GM19035 (cell line): Measurements from ENCODE around the gene ITPRIPL2.
A peak's percentile ranks its signal among the peaks of the same experiment; 100 is the strongest.

Experiments used
- ATAC-seq: cut with Tn5 transposase; IDR thresholded peaks from one replicate; pipeline ENCODE4 v1.9.1; 2021; ENCODE audit not compliant: unreplicated experiment

Gene ITPRIPL2

DNA sequence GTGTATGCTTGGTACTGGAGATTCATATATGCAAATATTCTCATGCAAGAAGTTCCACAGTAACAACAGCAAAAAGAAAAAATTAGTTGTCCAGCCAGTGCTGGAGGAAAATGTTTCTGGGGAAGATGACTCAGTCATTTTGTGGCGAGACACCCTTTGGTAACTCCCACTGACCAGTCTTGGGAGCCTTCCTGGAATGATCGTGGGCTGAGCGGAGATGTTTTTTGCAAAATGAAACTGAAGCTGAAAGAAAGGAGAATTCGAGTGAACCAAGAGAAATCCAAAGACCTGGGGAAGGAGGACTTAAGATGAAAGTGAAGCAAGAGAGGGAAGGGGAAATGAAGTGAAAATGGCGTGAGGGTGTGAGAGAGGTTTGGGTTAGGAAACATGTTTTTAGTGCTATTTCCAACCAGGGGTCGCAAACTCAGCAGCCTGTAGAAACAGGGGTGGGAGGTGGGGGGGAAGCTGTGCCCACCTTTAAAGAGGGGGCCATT lies 5.2 kb downstream of the ITPRIPL2 start:
- ATAC-seq: no peak

- no peak for ATAC-seq
These were observed 5.8 kb downstream of the ITPRIPL2 start for GRCh38 chr16:19119564-19119963.

- no peak for ATAC-seq
These were observed 9.9 kb downstream of the ITPRIPL2 start for GRCh38 chr16:19123535-19124178.

GRCh38 chr16:19126300-19126699 lies 12.5 kb downstream of the ITPRIPL2 start:
- ATAC-seq: no peak

DNA sequence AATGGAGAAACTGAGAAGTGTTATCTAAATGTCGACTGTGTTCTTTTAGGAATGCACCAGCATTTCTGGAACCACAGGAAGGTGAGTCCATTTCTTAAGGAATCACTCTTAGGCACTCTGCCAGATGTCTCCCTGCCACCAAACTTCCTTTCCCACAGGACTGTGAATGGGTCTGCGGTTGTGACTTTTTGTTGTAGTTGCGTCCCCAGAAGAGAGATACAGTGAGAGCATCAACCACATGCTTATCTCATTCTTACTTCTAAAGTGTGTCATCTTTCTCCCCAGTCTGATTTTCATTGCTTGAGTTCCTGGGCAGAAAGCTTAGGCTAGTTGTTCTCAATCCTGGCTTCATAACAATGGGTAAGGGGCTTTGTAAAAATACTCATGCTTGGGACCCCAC lies 13.4 kb downstream of the ITPRIPL2 start:
- peak; percentile 47 for ATAC-seq

GRCh38 chr16:19127674-19128131 lies 13.9 kb downstream of the ITPRIPL2 start:
- peak; percentile 58 for ATAC-seq

DNA sequence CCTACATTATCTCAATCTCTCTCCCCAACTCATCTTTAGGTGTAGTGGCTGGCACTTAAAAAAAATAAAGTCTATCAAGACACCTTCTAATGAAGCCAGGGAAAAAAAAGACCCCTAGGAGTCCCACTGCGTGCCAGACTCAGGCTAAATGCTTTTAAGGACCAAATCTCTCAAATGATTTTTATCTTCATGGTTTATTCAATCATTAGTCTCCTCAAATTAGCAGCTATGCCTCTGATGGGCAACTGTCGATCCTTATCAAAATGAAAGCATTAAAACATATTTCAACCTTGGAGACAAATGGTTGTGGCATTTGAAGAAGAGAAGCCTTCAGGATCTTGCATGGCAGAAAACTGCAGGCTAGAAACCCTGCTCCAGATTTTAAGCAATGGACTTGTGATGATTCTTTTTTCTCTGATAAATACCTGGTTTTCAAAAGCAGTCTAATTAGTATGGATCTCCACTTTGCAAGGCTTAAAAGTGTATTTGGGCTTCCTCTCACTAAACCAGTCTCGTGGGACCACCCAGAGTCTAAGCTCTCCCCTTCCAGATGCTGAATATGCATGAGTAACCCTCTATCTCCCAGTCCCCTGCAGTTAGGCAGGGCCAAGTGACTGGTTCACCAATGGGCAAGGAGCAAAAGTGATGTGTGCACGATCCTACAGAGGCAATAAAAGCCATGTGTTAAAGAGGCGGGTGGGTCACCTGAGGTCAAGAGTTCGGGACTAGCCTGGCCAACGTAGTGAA lies 14.9 kb downstream of the ITPRIPL2 start:
- ATAC-seq: no peak

DNA sequence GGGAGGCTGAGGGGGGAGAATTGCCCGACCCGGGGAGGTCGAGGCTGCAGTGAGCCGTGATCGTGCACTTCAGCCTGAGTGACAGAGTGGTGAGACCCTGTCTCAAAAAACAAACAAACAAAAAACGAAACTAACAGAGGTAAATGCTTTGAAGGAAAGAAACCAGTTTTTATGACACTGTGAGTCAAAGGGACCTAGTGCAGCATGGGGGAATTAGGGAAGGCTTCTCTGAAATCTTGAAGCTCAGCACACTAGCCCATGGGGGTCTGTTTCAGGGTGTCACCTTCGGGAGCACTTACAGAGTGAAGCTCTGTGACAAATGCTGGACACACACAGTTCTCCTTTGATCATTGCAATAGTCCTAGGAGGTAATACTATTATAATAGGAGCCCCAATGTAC lies 16.6 kb downstream of the ITPRIPL2 start:
- no peak for ATAC-seq

DNA sequence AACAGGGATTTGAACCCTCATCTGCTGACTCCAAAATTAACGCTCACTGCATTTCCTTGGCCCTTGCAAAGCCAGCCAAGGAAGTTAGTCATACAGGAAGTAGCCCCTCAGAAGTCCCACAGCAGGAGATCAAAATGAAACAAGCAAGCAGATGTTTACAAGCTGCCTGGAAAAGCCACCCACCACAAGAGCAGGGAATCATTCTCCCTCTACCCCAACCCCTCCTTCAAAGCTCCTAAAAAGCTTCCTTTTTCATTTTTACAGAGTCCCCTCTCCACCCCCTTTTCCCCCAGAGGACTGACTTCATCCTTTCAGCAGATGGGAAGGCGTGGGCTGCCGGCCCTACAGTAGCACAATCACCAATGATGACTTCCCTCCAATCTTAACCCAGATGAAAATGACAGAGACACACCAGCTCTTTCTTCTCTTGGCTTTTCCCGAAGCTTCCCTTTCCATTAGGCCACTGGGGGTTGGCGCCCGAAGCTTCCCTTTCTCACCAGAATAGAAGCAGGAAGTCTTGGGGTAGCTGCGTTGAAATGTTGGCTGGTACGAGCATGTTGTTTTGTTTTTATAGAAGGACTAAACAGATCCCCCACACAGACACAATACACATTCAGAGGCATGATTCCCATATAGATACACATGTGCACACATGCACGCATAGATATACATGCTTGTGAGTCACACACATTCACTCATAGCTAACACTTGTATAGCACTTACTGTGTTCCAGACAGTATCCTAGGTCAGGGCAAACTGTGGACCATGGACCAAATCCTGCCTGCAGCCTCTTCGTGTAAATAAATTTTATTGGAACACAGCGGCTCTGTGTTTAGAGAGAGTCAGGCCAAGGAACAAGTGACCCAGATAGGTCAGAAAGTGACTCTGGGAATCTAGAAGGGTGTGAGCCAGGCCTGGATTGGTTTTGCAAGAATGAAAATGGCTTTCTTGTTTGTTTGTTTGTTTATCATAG lies 17.4 kb downstream of the ITPRIPL2 start:
- ATAC-seq: no peak

DNA sequence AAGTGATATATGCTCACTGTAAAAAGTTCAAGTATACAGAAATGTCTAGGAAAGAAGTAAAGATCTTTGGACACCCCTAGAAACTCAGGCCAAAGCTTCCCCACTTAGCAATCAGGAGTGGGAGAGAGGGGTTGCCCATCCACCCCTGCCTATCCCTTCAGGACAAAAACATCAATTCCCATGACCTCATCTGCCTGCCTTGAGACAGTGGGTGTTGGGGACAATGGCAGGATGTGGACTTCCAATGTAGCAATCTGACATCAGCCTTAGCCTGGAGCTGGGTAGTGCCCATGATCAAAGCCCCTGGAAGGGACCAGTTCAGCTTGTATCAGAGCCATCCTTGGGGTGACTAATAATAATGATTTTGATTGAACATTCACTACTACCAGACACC lies 18.1 kb downstream of the ITPRIPL2 start:
- ATAC-seq: no peak

GRCh38 chr16:19132255-19132654 lies 18.5 kb downstream of the ITPRIPL2 start:
- no peak for ATAC-seq

DNA sequence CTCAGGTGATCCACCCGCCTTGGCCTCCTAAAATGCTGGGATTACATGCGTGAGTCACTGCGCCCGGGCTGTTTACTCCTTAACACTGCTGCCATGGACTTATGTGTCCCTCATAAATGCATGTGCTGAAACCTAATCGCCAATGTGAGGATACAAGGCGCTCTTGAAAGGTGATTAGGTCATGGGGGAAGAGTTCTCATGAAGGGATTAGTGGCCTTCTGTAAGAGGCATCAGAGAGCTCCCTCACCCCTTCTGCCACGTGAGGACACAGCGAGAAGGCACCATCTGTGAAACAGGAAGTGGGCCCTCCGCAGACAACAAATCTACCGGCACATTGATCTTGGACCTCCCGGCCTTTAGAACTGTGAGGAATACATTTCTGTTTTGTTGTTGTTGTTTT lies 19.1 kb downstream of the ITPRIPL2 start:
- no peak for ATAC-seq

DNA sequence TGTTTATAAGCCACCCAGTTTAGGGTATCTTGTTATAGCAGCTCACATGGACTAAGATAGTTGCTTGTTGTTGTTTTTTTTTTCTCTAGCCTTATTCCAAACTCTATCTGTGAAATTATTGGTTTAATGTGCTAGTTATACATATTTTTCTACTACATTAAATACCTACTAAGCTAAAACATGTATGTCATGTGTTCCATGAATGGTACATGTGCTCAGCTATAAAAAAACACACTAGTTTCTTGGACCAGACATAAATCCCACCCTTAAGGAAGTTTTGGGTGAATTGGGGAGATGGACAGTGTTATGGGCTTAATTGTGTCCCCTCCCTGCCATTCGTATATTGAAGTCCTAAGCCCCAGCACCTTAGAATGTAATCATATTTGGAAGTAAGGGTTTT lies 19.8 kb downstream of the ITPRIPL2 start:
- ATAC-seq: no peak

DNA sequence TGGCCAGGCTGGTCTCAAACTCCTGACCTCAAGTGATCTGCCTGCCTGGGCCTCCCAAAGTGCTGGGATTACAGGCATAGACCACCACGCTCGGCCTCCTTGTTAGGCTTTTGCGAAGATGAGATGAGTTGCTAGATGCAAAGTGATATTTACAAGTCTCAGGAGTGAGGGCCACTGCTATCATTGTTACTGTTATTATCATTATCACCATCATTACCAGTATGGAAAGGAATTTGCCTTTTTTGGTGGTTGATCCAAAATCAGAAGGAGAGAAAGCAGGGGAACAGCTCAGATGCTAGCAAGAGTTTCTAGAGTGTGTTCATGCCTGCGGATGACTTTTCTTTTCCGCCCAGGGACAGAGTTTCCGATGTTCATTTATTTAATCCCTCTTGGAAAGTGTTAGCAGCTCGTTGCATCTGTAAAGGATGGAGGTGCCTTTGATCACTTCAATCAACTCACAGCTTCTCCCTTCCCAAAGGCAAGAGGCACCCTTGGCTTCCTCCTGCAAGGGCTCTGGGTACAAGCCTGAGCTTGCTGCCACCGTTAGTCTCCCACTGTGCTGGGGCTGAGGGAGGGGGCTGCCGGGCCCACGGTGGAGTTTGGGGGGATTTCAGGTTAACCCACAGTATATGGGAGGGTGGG lies 21.6 kb downstream of the ITPRIPL2 start:
- ATAC-seq: no peak

- ATAC-seq: no peak
These were observed 22.2 kb downstream of the ITPRIPL2 start for GRCh38 chr16:19135896-19136438.

GRCh38 chr16:19136549-19137196 lies 22.9 kb downstream of the ITPRIPL2 start:
- no peak for ATAC-seq

GRCh38 chr16:19137201-19138128 lies 23.7 kb downstream of the ITPRIPL2 start:
- no peak for ATAC-seq

- no peak for ATAC-seq
These were observed 24.8 kb downstream of the ITPRIPL2 start for GRCh38 chr16:19138601-19139000.
